Astrocyte of the cerebellum (primary cell): ENCODE results near the gene CDH22.

Source experiments
- DNase-seq: peaks from one replicate; pipeline ENCODE4 v3.0.0-alpha.2; 2011; ENCODE audit warnings: low read depth
- H3K4me3 ChIP-seq: 2 replicates; pipeline ENCODE4 v1.5.1; 2011; ENCODE audit warnings: mild to moderate bottlenecking, low read depth, low read length, moderate library complexity
- in situ Hi-C: cut with HindIII; loops from 2 replicates; pipeline ENCODE4 v1.10.0; 2017; ENCODE audit warnings: low sequenced_read_pairs
- TF ChIP-seq, protein P1 (sequence below): IDR thresholded peaks from 2 replicates; pipeline ENCODE4 v1.5.1; 2012; ENCODE audit warnings: low read length, low read depth, moderate library complexity, mild to moderate bottlenecking; ENCODE audit errors: missing control alignments

CDH22 gene

GRCh38 chr20:46283426-46284039 lies 24.8 kb downstream of the CDH22 start:
- in situ Hi-C loops, result no loop called here
- H3K4me3 ChIP-seq, result no peak overlapping the region
- DNase-seq, result no peak
- TF ChIP-seq, protein P1, sequence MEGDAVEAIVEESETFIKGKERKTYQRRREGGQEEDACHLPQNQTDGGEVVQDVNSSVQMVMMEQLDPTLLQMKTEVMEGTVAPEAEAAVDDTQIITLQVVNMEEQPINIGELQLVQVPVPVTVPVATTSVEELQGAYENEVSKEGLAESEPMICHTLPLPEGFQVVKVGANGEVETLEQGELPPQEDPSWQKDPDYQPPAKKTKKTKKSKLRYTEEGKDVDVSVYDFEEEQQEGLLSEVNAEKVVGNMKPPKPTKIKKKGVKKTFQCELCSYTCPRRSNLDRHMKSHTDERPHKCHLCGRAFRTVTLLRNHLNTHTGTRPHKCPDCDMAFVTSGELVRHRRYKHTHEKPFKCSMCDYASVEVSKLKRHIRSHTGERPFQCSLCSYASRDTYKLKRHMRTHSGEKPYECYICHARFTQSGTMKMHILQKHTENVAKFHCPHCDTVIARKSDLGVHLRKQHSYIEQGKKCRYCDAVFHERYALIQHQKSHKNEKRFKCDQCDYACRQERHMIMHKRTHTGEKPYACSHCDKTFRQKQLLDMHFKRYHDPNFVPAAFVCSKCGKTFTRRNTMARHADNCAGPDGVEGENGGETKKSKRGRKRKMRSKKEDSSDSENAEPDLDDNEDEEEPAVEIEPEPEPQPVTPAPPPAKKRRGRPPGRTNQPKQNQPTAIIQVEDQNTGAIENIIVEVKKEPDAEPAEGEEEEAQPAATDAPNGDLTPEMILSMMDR, result no peak

GRCh38 chr20:46282669-46283068 lies 25.6 kb downstream of the CDH22 start:
- H3K4me3 ChIP-seq, result no peak overlapping the region
- no peak for DNase-seq
- in situ Hi-C loops, result no loop called here
- TF ChIP-seq, protein P1, result no peak

GRCh38 chr20:46279103-46279502 lies 29.2 kb downstream of the CDH22 start:
- TF ChIP-seq, protein P1, result no peak
- DNase-seq, result no peak
- H3K4me3 ChIP-seq, result no peak overlapping the region
- in situ Hi-C loops, result no loop called here

DNA sequence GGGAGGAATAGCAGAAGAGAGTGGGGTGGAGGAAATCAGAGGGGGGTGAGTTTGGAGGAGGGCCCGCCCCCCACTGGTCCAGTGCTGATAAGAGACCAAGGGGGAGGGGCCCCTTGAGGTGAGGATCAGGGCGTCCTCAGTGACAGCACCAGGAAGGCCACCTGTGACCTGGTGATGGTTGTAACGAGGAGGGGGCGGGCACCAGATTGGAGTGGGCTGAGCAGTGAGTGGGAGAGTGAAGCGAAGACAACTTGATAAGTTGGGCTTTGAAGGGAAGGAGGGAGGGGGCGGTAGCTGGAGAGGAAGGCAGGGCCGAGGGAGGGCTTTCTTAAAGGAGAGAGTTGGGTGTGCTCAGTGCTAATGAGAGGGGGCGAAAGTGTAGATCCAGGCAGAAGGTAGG lies 30.7 kb downstream of the CDH22 start:
- in situ Hi-C loops, result no loop called here
- TF ChIP-seq, protein P1, result no peak
- DNase-seq, result no peak
- H3K4me3 ChIP-seq, result no peak overlapping the region

DNA sequence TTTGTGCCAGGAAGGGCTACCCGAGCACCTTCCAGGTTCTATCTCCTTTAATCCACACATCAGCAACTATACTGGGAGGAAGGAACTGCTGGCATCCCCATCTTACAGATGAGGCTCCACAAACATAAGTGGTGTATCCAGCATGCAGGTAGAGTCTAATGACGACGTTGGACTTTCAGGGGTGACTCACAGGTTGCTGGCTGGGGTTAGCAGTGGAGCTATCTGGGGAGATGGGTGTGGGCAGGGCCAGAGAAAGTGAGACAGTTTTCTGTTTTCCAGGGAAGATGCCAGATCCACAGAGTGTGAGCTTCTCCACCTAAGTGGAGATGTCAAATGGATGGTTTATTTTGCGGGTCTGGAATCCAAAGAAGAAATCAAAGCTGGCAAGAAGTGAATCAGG lies 31.8 kb downstream of the CDH22 start:
- DNase-seq, result no peak
- TF ChIP-seq, protein P1, result no peak
- in situ Hi-C loops, result no loop called here

GRCh38 chr20:46275091-46275490 lies 33.2 kb downstream of the CDH22 start:
- DNase-seq, result no peak
- TF ChIP-seq, protein P1, result no peak
- H3K4me3 ChIP-seq, result no peak overlapping the region
- in situ Hi-C loops, result no loop called here

More for the DNA sequence above, 31.8 kb downstream of the CDH22 start:
- H3K4me3 ChIP-seq, result no peak overlapping the region
